ENCODE data around the gene BNIP2. TPM values are rescaled to one million over a fixed set of nuclear protein-coding genes. Genes with fewer than 3 reads are reported as not detected.

The BNIP2 gene, protein sequence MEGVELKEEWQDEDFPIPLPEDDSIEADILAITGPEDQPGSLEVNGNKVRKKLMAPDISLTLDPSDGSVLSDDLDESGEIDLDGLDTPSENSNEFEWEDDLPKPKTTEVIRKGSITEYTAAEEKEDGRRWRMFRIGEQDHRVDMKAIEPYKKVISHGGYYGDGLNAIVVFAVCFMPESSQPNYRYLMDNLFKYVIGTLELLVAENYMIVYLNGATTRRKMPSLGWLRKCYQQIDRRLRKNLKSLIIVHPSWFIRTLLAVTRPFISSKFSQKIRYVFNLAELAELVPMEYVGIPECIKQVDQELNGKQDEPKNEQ
- 107 and 408 TPM in 2 replicates for total RNA-seq (ENCODE audit: low replicate concordance)

GRCh38 chr15:59688782-59689625, at the start of gene BNIP2:
Gene BNIP2 (minus strand): TSS chr15:59689320. CDS start chr15:59682457, 6,863 bp downstream.
- DNase-seq (ENCODE audit: low read depth) = peak; percentile 98
- H3K4me3 ChIP-seq (ENCODE audit: low read depth, low read length) = peak within 1 kb of the TSS; percentile 80
- TF ChIP-seq, protein P1, sequence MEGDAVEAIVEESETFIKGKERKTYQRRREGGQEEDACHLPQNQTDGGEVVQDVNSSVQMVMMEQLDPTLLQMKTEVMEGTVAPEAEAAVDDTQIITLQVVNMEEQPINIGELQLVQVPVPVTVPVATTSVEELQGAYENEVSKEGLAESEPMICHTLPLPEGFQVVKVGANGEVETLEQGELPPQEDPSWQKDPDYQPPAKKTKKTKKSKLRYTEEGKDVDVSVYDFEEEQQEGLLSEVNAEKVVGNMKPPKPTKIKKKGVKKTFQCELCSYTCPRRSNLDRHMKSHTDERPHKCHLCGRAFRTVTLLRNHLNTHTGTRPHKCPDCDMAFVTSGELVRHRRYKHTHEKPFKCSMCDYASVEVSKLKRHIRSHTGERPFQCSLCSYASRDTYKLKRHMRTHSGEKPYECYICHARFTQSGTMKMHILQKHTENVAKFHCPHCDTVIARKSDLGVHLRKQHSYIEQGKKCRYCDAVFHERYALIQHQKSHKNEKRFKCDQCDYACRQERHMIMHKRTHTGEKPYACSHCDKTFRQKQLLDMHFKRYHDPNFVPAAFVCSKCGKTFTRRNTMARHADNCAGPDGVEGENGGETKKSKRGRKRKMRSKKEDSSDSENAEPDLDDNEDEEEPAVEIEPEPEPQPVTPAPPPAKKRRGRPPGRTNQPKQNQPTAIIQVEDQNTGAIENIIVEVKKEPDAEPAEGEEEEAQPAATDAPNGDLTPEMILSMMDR (IDR thresholded peaks at IDR 0.05; ENCODE audit: insufficient read depth, low read length) = no peak

DNA sequence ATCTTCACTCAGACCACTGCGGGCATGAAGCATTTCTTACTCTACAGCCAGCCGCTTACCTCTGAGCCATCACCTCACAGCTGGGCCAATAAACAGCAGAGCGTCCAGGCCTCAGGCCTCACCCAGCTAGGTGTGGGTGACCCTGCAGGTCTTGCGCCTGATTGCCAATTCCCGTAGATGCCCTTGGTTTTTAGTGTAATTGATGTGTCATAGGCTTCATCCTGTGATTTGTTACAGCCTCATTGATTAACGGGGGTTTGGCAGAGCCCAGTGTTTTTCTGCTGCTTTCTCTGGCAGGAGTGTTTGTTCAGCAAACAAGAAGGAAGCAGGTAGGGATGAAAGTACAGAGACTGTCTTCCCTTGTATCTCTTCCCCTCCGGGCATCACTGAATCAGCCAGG, 49.6 kb upstream of the BNIP2 start:
- DNase-seq (ENCODE audit: low read depth) = no peak
- TF ChIP-seq, protein P1 (IDR thresholded peaks at IDR 0.05; ENCODE audit: insufficient read depth, low read length) = no peak
- H3K4me3 ChIP-seq (ENCODE audit: low read depth, low read length) = no peak overlapping the region

GRCh38 chr15:59736181-59736580, 47.1 kb upstream of the BNIP2 start:
- no peak overlapping the region for H3K4me3 ChIP-seq (ENCODE audit: low read depth, low read length)
- TF ChIP-seq, protein P1 (IDR thresholded peaks at IDR 0.05; ENCODE audit: insufficient read depth, low read length) = no peak
- no peak for DNase-seq (ENCODE audit: low read depth)

- TF ChIP-seq, protein P1 (IDR thresholded peaks at IDR 0.05; ENCODE audit: insufficient read depth, low read length) = no peak
- no peak for DNase-seq (ENCODE audit: low read depth)
- no peak overlapping the region for H3K4me3 ChIP-seq (ENCODE audit: low read depth, low read length)
These were observed 36.0 kb upstream of the BNIP2 start for GRCh38 chr15:59725151-59725486.

- TF ChIP-seq, protein P1 (IDR thresholded peaks at IDR 0.05; ENCODE audit: insufficient read depth, low read length) = no peak
- no peak for DNase-seq (ENCODE audit: low read depth)
- no peak overlapping the region for H3K4me3 ChIP-seq (ENCODE audit: low read depth, low read length)
These were observed 34.7 kb upstream of the BNIP2 start for GRCh38 chr15:59723687-59724346.

DNA sequence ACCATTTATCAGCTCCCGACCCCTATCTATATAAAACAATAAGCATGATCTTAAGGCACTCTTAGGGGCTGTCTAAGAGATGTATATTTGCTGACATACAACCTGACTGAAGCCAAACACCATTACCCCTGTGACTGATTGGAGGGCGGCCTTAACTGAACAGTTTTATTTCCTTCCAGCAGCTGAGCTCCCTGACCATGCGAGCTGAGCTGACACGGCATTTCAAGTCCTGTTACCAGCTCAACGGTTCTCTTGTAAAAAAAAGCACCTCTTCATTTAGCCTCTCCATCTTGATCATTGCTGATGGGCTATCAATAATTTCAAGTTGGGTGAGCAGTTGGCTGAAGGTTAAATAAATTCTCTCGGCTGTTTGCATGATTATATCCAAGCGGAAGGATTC, 33.4 kb upstream of the BNIP2 start:
- TF ChIP-seq, protein P1 (IDR thresholded peaks at IDR 0.05; ENCODE audit: insufficient read depth, low read length) = no peak
- no peak overlapping the region for H3K4me3 ChIP-seq (ENCODE audit: low read depth, low read length)
- no peak for DNase-seq (ENCODE audit: low read depth)

All from fibroblast of the aortic adventitia (primary cell).